Activated T-cell treated with anti-CD3 and anti-CD28 coated beads, Interleukin-2, amount 50 U/mL, for 1 hour (primary cell): ENCODE results near the gene DHPS.

Experiments used
- DNase-seq: peaks from one replicate; pipeline ENCODE4 v3.0.0-alpha.2; 2020

DHPS gene

GRCh38 chr19:12641456-12641855 is 40.2 kb downstream of the DHPS start:
- no peak for DNase-seq

DNA sequence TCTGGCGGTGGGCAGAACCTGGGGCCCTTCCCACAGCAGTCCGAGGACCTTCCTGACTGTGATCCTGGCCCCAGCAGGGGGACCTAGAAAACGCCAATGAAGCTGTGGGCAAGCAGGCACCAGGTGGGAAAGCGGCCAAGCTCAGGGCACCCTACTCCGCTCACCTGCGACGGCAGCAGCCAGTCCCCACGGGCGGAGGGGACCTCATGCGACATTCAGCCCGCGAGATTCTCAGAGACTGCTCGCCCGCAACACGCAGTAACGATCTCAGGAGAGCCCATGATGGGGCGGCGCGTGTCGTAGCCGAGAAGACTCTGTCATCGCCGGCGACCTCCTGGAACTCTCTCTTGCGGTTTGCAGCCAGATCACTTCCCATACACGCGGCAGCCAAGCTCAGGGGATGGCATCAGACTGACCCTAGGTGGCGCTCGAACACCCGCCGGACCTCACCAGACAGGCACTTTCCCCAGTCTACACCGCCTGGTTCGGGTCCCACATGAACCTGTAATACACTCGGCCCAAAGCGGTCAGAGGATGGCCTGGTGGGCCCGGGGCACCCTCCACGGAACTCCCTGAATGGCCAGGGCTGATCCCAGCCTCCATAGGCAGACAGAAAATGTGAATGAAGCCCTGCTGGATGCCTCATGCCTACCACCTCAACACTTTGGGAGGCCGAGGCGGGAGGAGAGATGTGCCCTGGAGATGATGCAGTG is 41.6 kb downstream of the DHPS start:
- DNase-seq: peak; percentile 84

- DNase-seq: no peak
These were observed 43.0 kb downstream of the DHPS start for GRCh38 chr19:12638611-12639182.

DNA sequence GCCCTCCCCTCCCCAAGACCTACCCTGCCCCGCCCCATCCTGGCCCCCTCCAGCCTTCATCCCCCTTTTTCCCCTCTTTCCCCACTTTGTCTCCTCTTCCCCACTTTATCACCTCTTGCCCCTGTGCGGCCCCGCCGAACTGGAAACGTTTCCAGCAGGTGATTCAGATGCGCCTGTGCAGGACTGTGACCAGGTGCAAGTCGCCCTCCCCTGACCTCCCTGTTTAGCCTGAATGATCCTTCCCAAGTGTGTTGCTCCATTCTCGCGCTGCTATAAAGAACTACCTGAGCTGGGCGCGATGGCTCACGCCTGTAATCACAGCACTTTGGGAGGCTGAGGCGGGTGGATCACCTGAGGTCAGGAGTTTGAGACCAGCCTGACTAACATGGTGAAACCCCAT is 45.0 kb downstream of the DHPS start:
- DNase-seq: no peak

DNA sequence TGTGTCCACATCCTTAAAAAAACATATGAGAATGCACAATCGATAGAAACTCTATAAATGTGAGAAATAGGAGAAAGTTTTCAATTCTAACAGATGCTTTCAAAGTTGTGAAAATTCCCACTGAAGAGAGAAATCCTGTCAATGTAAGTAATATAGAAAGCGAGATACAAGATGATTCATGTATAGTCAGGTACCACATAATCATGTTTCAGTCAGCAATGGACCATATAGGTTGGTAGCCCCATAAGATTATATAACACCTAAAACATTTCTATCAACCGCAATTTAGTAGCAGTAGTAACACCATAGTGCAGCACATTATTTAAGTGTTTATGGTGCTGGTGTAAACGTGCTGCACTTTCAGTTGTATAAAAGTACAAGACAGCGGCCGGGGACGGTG is 52.5 kb downstream of the DHPS start:
- no peak for DNase-seq

- no peak for DNase-seq
These were observed 53.3 kb downstream of the DHPS start for GRCh38 chr19:12628040-12629022.

DNA sequence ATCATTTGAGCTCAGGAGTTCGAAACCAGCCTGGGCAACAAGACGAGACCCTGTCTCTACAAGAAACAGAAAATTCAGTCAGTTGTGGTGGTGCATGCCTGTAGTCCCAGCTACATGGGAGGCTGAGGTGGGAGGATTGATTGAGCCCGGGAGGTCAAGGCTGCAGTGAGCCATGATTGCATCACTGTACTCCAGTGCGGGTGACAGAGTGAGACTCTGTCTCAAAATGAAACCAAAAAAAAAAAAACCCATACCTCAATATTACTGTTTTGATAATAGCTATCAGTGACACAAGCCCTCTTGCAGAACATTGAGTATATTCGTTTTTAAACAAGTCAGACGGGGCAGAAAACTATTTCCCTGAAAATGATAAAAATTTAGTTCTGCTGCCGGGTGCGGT is 54.7 kb downstream of the DHPS start:
- no peak for DNase-seq
